ENCODE results near the gene FOXF1. TPM values are rescaled to one million over a fixed set of nuclear protein-coding genes. Genes with fewer than 3 reads are reported as not detected.

FOXF1 gene
- total RNA-seq, 2 donors from 2014 or later: 4.1 TPM; not detected in 1

DNA sequence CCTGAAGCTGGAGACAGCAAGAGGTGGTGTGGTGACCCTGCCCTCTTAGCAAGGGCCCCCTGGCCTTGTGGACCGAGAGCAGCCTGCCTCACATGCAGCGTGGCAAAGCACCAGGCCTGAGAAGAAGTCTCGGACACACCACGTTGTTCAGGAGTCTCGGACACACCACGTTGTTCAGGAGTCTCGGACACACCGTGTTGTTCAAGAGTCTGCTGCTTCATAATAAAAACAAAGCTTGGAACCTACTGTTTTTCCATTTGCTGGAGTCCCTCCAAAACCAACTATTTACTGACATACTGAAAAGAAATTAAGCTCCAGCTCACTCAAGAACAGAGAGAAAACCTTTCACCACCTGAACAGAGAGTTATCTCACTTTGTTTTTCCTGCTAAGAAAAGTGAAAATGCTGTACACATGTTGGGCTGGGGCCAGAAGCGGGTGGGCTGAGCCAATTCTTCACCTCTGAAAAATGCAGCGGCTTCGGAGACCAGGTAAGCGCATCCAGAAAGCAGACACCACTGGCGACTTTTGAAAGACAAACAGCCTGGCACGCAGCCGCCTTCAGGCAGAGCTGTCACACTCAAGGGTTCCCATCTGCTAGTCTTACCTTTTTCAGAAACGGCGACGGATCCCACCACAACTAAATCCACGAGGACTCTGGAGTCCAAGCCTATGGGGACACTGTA, 35.8 kb downstream of the FOXF1 start:
- ATAC-seq (ENCODE audit: insufficient number of reproducible peaks, low FRiP score, low read depth): no peak
- peaks cover 24% of the 10 kb centered on the region for H3K36me3 ChIP-seq
- TF ChIP-seq, protein P1, sequence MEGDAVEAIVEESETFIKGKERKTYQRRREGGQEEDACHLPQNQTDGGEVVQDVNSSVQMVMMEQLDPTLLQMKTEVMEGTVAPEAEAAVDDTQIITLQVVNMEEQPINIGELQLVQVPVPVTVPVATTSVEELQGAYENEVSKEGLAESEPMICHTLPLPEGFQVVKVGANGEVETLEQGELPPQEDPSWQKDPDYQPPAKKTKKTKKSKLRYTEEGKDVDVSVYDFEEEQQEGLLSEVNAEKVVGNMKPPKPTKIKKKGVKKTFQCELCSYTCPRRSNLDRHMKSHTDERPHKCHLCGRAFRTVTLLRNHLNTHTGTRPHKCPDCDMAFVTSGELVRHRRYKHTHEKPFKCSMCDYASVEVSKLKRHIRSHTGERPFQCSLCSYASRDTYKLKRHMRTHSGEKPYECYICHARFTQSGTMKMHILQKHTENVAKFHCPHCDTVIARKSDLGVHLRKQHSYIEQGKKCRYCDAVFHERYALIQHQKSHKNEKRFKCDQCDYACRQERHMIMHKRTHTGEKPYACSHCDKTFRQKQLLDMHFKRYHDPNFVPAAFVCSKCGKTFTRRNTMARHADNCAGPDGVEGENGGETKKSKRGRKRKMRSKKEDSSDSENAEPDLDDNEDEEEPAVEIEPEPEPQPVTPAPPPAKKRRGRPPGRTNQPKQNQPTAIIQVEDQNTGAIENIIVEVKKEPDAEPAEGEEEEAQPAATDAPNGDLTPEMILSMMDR (IDR thresholded peaks at IDR 0.05): no peak
- H3K4me3 ChIP-seq: no peak overlapping the region
- no peak for DNase-seq (ENCODE audit: low spot score)
- H3K27ac ChIP-seq: no peak overlapping the region
- H3K4me1 ChIP-seq (ENCODE audit: control insufficient read depth in 1 of 2, low read depth in 2 of 2): no peaks in the 10 kb centered on the region
- no peaks in the 10 kb centered on the region for H3K27me3 ChIP-seq (replicated peaks; ENCODE audit: insufficient read depth)
- no peaks in the 10 kb centered on the region for H3K9me3 ChIP-seq

DNA sequence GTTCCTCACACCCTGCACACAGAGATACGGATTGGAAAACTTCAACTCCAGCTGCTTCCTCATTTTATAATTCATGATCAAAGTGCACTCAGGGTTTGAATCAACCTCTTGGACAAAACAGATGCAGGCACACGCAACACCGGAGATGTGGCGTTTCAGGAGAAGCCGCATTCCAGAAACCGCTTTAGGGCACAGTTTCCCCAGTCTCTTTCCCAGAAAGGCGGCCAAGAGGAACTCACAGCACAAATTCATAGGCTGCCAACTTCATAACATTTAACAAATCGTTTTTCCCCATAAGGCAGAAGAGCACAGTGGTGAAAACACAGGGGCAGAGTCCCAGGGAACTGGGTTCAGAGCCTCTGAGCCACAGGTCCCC, 36.3 kb downstream of the FOXF1 start:
- H3K27ac ChIP-seq: no peak overlapping the region

GRCh38 chr16:86547286-86547685, 37.0 kb downstream of the FOXF1 start:
- Histone ChIP-seq H3K27me3 (replicated peaks; ENCODE audit: insufficient read depth) (no peaks in the 10 kb centered on the region), H3K4me3 (no peak overlapping the region), H3K27ac (no peak overlapping the region), H3K9me3 (no peaks in the 10 kb centered on the region), H3K4me1 (ENCODE audit: control insufficient read depth in 1 of 2, low read depth in 2 of 2) (no peaks in the 10 kb centered on the region), H3K36me3 (peaks cover 12% of the 10 kb centered on the region)
- no peak for DNase-seq (ENCODE audit: low spot score)
- TF ChIP-seq, protein P1 (IDR thresholded peaks at IDR 0.05): no peak
- ATAC-seq (ENCODE audit: insufficient number of reproducible peaks, low FRiP score, low read depth): no peak

More for the DNA sequence above, 36.3 kb downstream of the FOXF1 start:
- TF ChIP-seq, protein P1 (IDR thresholded peaks at IDR 0.05): no peak
- ATAC-seq (ENCODE audit: insufficient number of reproducible peaks, low FRiP score, low read depth) (no peak), DNase-seq (ENCODE audit: low spot score) (no peak)
- Histone ChIP-seq H3K9me3 (no peaks in the 10 kb centered on the region), H3K4me1 (ENCODE audit: control insufficient read depth in 1 of 2, low read depth in 2 of 2) (no peaks in the 10 kb centered on the region), H3K36me3 (peaks cover 18% of the 10 kb centered on the region), H3K4me3 (no peak overlapping the region), H3K27me3 (replicated peaks; ENCODE audit: insufficient read depth) (no peaks in the 10 kb centered on the region)

GRCh38 chr16:86549076-86549892, 39.0 kb downstream of the FOXF1 start:
- H3K27ac ChIP-seq: no peak overlapping the region
- DNase-seq (ENCODE audit: low spot score): no peak
- no peak overlapping the region for H3K4me3 ChIP-seq
- ATAC-seq (ENCODE audit: insufficient number of reproducible peaks, low FRiP score, low read depth): no peak
- H3K9me3 ChIP-seq: no peaks in the 10 kb centered on the region
- peaks cover 3 to 11% of the 10 kb centered on the region in 2 donors for H3K4me1 ChIP-seq (ENCODE audit: control insufficient read depth in 1 of 2, low read depth in 2 of 2)
- H3K27me3 ChIP-seq (replicated peaks; ENCODE audit: insufficient read depth): no peaks in the 10 kb centered on the region
- peaks cover 12% of the 10 kb centered on the region for H3K36me3 ChIP-seq
- TF ChIP-seq, protein P1 (IDR thresholded peaks at IDR 0.05): no peak

DNA sequence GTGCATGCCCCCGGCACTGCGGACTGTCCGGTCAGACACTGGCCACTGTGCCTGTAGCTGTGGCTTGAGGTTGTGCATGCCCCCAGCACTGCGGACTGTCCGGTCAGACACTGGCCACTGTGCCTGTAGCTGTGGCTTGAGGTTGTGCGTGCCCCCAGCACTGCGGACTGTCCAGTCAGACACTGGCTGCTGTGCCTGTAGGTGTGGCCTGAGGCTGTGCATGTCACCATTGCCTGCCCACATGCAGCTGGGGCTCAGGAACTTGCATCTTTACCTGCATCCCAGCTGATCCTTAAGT, 39.5 kb downstream of the FOXF1 start:
- Histone ChIP-seq H3K36me3 (peaks cover 12% of the 10 kb centered on the region), H3K27ac (no peak overlapping the region), H3K4me1 (ENCODE audit: control insufficient read depth in 1 of 2, low read depth in 2 of 2) (peaks cover 4 to 15% of the 10 kb centered on the region in 2 donors), H3K27me3 (replicated peaks; ENCODE audit: insufficient read depth) (no peaks in the 10 kb centered on the region), H3K9me3 (no peaks in the 10 kb centered on the region), H3K4me3 (no peak overlapping the region)
- TF ChIP-seq, protein P1 (IDR thresholded peaks at IDR 0.05): no peak
- no peak for ATAC-seq (ENCODE audit: insufficient number of reproducible peaks, low FRiP score, low read depth)
- DNase-seq (ENCODE audit: low spot score): no peak

Measured in thoracic aorta (tissue), 2 donors.